Measurements from ENCODE around the gene CPN1.

Gene CPN1

DNA sequence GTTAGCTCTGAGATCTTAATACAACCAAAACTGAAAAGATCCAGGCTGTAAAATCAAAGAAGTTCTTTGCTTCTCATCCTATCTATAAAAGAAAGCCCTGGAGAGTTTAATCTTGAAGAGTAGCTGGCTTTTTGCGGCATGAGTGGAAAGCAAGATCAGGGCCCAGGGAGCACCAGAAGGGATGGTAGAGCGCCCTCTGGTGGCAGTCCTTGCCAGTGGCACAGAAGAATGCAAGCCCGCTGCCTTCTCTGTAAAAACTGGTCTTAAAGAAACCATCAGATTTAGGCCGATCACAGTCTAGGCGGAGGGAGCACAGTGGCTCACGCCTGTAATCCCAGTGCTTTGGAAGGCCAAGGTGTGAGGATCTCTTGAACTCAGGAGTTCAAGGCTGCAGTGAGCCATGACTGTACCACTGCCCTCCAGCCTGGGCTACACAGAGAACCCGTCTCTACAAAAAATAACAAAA, 35.6 kb downstream of the CPN1 start:
- H3K27ac ChIP-seq (ENCODE audit: low read length): no peak overlapping the region

GRCh38 chr10:100045592-100045991, 36.1 kb downstream of the CPN1 start:
- no peak overlapping the region for H3K4me3 ChIP-seq (ENCODE audit: low read length)
- H3K9me3 ChIP-seq (ENCODE audit: control insufficient read depth, insufficient read depth, low read length): no peaks in the 10 kb centered on the region
- DNase-seq (ENCODE audit: low read depth, low spot score): no peak
- H3K27me3 ChIP-seq (ENCODE audit: control insufficient read depth, insufficient read depth, low read length): no peaks in the 10 kb centered on the region
- no peaks in the 10 kb centered on the region; the same call in 1 of the 2 replicates for H3K4me1 ChIP-seq (ENCODE audit: control insufficient read depth, insufficient read depth, low read length)
- no CpG with 5 or more reads among the region's 2 CpGs for WGBS (ENCODE audit: insufficient coverage, insufficient read length)
- no peaks in the 10 kb centered on the region for H3K36me3 ChIP-seq (ENCODE audit: control insufficient read depth, insufficient read depth, low read length)
- H3K27ac ChIP-seq (ENCODE audit: low read length): no peak overlapping the region

More for the DNA sequence above, 35.6 kb downstream of the CPN1 start:
- Histone ChIP-seq H3K9me3 (ENCODE audit: control insufficient read depth, insufficient read depth, low read length) (no peaks in the 10 kb centered on the region), H3K36me3 (ENCODE audit: control insufficient read depth, insufficient read depth, low read length) (no peaks in the 10 kb centered on the region), H3K4me1 (ENCODE audit: control insufficient read depth, insufficient read depth, low read length) (no peaks in the 10 kb centered on the region; the same call in 1 of the 2 replicates), H3K4me3 (ENCODE audit: low read length) (no peak overlapping the region), H3K27me3 (ENCODE audit: control insufficient read depth, insufficient read depth, low read length) (no peaks in the 10 kb centered on the region)
- no CpG with 5 or more reads among the region's 7 CpGs for WGBS (ENCODE audit: insufficient coverage, insufficient read length)
- DNase-seq (ENCODE audit: low read depth, low spot score): peak; percentile 77

- Histone ChIP-seq H3K27ac (ENCODE audit: low read length) (no peak overlapping the region), H3K9me3 (ENCODE audit: control insufficient read depth, insufficient read depth, low read length) (no peaks in the 10 kb centered on the region), H3K4me3 (ENCODE audit: low read length) (no peak overlapping the region), H3K36me3 (ENCODE audit: control insufficient read depth, insufficient read depth, low read length) (no peaks in the 10 kb centered on the region), H3K4me1 (ENCODE audit: control insufficient read depth, insufficient read depth, low read length) (no peaks in the 10 kb centered on the region; the same call in 1 of the 2 replicates), H3K27me3 (ENCODE audit: control insufficient read depth, insufficient read depth, low read length) (no peaks in the 10 kb centered on the region)
- no CpG with 5 or more reads among the region's 3 CpGs for WGBS (ENCODE audit: insufficient coverage, insufficient read length)
- no peak for DNase-seq (ENCODE audit: low read depth, low spot score)
Measured at GRCh38 chr10:100043796-100044195, 37.9 kb downstream of the CPN1 start.

DNA sequence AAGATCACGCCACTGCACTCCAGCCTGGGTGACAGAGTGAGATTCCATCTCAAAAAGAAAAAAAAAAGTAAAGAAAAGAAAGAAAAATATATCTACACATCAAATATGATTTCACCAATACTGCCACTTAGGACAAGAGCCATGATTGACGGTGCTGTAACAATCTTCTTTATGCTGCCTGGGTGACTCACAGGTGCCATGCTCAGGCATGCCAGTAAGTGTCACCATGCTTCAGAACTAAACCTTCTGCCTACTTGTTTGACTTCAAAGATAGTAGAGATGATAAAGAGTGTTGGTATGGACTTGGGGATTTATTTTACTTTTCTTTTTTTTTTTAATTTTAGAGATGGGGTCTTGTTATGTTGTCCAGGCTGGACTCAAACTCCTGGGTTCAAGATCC, 38.3 kb downstream of the CPN1 start:
- no peaks in the 10 kb centered on the region for H3K36me3 ChIP-seq (ENCODE audit: control insufficient read depth, insufficient read depth, low read length)
- H3K4me3 ChIP-seq (ENCODE audit: low read length): no peak overlapping the region
- WGBS (ENCODE audit: insufficient coverage, insufficient read length): no CpG with 5 or more reads among the region's 2 CpGs
- no peak overlapping the region for H3K27ac ChIP-seq (ENCODE audit: low read length)
- DNase-seq (ENCODE audit: low read depth, low spot score): no peak
- H3K9me3 ChIP-seq (ENCODE audit: control insufficient read depth, insufficient read depth, low read length): no peaks in the 10 kb centered on the region
- H3K4me1 ChIP-seq (ENCODE audit: control insufficient read depth, insufficient read depth, low read length): peaks cover 2% of the 10 kb centered on the region; the same call in 1 of the 2 replicates
- H3K27me3 ChIP-seq (ENCODE audit: control insufficient read depth, insufficient read depth, low read length): no peaks in the 10 kb centered on the region

GRCh38 chr10:100041306-100042002, 40.2 kb downstream of the CPN1 start:
- no peaks in the 10 kb centered on the region for H3K9me3 ChIP-seq (ENCODE audit: control insufficient read depth, insufficient read depth, low read length)
- H3K27me3 ChIP-seq (ENCODE audit: control insufficient read depth, insufficient read depth, low read length): no peaks in the 10 kb centered on the region
- WGBS (ENCODE audit: insufficient coverage, insufficient read length): no CpG with 5 or more reads among the region's 2 CpGs
- DNase-seq (ENCODE audit: low read depth, low spot score): no peak
- no peaks in the 10 kb centered on the region for H3K36me3 ChIP-seq (ENCODE audit: control insufficient read depth, insufficient read depth, low read length)
- H3K4me3 ChIP-seq (ENCODE audit: low read length): no peak overlapping the region
- H3K27ac ChIP-seq (ENCODE audit: low read length): no peak overlapping the region
- H3K4me1 ChIP-seq (ENCODE audit: control insufficient read depth, insufficient read depth, low read length): peaks cover 2% of the 10 kb centered on the region

DNA sequence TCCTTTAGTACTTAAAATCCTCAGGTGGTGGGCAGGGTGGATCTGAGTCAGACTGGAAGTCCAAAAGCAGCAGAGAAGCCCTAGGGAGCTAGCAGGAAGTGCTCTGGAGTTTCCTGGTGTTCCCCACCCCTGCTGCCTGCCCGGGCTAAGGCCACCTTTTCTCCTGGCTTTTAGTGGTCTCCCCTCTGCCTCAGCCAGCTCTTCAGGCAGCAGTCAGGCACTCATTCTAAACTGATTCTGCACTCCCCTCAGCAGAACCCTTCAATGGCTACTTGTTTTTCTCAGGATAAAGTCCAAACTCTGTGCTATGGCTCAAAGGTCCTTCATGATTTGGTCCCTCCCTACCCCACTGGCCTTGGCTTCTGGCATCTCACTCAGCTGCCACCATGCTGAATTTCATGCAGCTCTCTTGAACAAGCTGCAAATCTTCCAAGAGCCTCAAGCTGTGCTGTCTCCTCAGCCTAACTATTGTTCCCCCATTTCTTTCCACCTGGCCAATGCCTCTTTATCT, 43.1 kb downstream of the CPN1 start:
- no peaks in the 10 kb centered on the region for H3K36me3 ChIP-seq (ENCODE audit: control insufficient read depth, insufficient read depth, low read length)
- peaks cover 2% of the 10 kb centered on the region for H3K4me1 ChIP-seq (ENCODE audit: control insufficient read depth, insufficient read depth, low read length)
- WGBS (ENCODE audit: insufficient coverage, insufficient read length): no CpG with 5 or more reads among the region's 1 CpG
- H3K27me3 ChIP-seq (ENCODE audit: control insufficient read depth, insufficient read depth, low read length): no peaks in the 10 kb centered on the region
- no peaks in the 10 kb centered on the region for H3K9me3 ChIP-seq (ENCODE audit: control insufficient read depth, insufficient read depth, low read length)
- no peak overlapping the region for H3K27ac ChIP-seq (ENCODE audit: low read length)
- no peak for DNase-seq (ENCODE audit: low read depth, low spot score)
- no peak overlapping the region for H3K4me3 ChIP-seq (ENCODE audit: low read length)

GRCh38 chr10:100037758-100038315, 43.8 kb downstream of the CPN1 start:
- no CpG with 5 or more reads among the region's 5 CpGs for WGBS (ENCODE audit: insufficient coverage, insufficient read length)
- H3K27me3 ChIP-seq (ENCODE audit: control insufficient read depth, insufficient read depth, low read length): no peaks in the 10 kb centered on the region
- no peak for DNase-seq (ENCODE audit: low read depth, low spot score)
- H3K9me3 ChIP-seq (ENCODE audit: control insufficient read depth, insufficient read depth, low read length): no peaks in the 10 kb centered on the region
- H3K4me3 ChIP-seq (ENCODE audit: low read length): no peak overlapping the region
- H3K4me1 ChIP-seq (ENCODE audit: control insufficient read depth, insufficient read depth, low read length): peaks cover 2% of the 10 kb centered on the region
- H3K36me3 ChIP-seq (ENCODE audit: control insufficient read depth, insufficient read depth, low read length): no peaks in the 10 kb centered on the region
- no peak overlapping the region for H3K27ac ChIP-seq (ENCODE audit: low read length)

GRCh38 chr10:100036850-100037249, 44.8 kb downstream of the CPN1 start:
- Histone ChIP-seq H3K36me3 (ENCODE audit: control insufficient read depth, insufficient read depth, low read length) (no peaks in the 10 kb centered on the region), H3K27me3 (ENCODE audit: control insufficient read depth, insufficient read depth, low read length) (no peaks in the 10 kb centered on the region), H3K4me1 (ENCODE audit: control insufficient read depth, insufficient read depth, low read length) (peaks cover 2% of the 10 kb centered on the region), H3K27ac (ENCODE audit: low read length) (no peak overlapping the region), H3K9me3 (ENCODE audit: control insufficient read depth, insufficient read depth, low read length) (no peaks in the 10 kb centered on the region), H3K4me3 (ENCODE audit: low read length) (no peak overlapping the region)
- no peak for DNase-seq (ENCODE audit: low read depth, low spot score)
- WGBS (ENCODE audit: insufficient coverage, insufficient read length): no CpG with 5 or more reads among the region's 7 CpGs

- DNase-seq (ENCODE audit: low read depth, low spot score): no peak
- Histone ChIP-seq H3K36me3 (ENCODE audit: control insufficient read depth, insufficient read depth, low read length) (no peaks in the 10 kb centered on the region), H3K27ac (ENCODE audit: low read length) (no peak overlapping the region), H3K9me3 (ENCODE audit: control insufficient read depth, insufficient read depth, low read length) (no peaks in the 10 kb centered on the region), H3K27me3 (ENCODE audit: control insufficient read depth, insufficient read depth, low read length) (no peaks in the 10 kb centered on the region), H3K4me3 (ENCODE audit: low read length) (no peak overlapping the region), H3K4me1 (ENCODE audit: control insufficient read depth, insufficient read depth, low read length) (peaks cover 2% of the 10 kb centered on the region)
- no CpG with 5 or more reads among the region's 1 CpG for WGBS (ENCODE audit: insufficient coverage, insufficient read length)
Measured at GRCh38 chr10:100033766-100034418, 47.8 kb downstream of the CPN1 start.

DNA sequence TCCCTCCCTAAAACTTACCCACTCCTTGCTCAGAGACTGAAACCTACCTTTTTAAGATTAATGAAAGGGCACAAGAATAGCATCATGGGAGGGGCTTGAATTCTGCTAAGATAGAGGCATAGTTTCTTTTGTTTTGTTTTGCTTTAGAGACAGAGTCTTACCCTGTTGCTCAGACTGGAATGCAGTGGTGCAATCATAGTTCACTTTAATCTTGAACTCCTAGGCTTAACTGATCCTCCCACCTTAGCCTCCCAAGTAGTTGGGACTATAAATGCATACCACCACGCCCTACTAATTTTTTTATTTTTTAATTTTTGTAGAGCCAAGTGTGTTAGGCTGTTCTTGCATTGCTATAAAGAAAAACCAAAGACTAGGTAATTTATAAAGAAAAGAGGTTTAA, 54.3 kb downstream of the CPN1 start:
- Histone ChIP-seq H3K4me3 (ENCODE audit: low read length) (no peak overlapping the region), H3K27me3 (ENCODE audit: control insufficient read depth, insufficient read depth, low read length) (no peaks in the 10 kb centered on the region), H3K9me3 (ENCODE audit: control insufficient read depth, insufficient read depth, low read length) (no peaks in the 10 kb centered on the region), H3K27ac (ENCODE audit: low read length) (no peak overlapping the region), H3K36me3 (ENCODE audit: control insufficient read depth, insufficient read depth, low read length) (no peaks in the 10 kb centered on the region), H3K4me1 (ENCODE audit: control insufficient read depth, insufficient read depth, low read length) (no peaks in the 10 kb centered on the region)
- WGBS (ENCODE audit: insufficient coverage, insufficient read length): no CpG with 5 or more reads among the region's 1 CpG
- DNase-seq (ENCODE audit: low read depth, low spot score): no peak
